AG04449 (cell line): Measurements from ENCODE around the gene CCDC194.

ENCODE experiments used
- CTCF ChIA-PET: fragments of 350-600 bp; formaldehyde crosslinking; extraction: SDS; loops from one replicate; lab custom pipeline; 2021; ENCODE audit warnings: antibody characterized with exemption; lab: Yijun Ruan, JAX
- POLR2A ChIA-PET: fragments of 400-600, 350-600 bp; formaldehyde crosslinking; extraction: SDS; loops from one replicate; lab custom pipeline; 2020; ENCODE audit warnings: antibody characterized with exemption, inconsistent platforms; lab: Yijun Ruan, JAX
- DNase-seq: peaks from one replicate; pipeline ENCODE4 v3.0.0-alpha.2; 2010; ENCODE audit warnings: low read depth, low spot score
- H3K4me3 ChIP-seq: 2 replicates; pipeline ENCODE4 v1.5.1; 2011; ENCODE audit warnings: low read depth, mild to moderate bottlenecking, control low read depth, low read length
- TF ChIP-seq, protein P1 (sequence below): IDR thresholded peaks from one replicate; pipeline ENCODE4 v1.5.1; 2011; ENCODE audit warnings: mild to moderate bottlenecking, moderate library complexity, low read length, control low read depth, inconsistent platforms; ENCODE audit not compliant: insufficient read depth; ENCODE audit errors: missing control alignments

The CCDC194 gene

DNA sequence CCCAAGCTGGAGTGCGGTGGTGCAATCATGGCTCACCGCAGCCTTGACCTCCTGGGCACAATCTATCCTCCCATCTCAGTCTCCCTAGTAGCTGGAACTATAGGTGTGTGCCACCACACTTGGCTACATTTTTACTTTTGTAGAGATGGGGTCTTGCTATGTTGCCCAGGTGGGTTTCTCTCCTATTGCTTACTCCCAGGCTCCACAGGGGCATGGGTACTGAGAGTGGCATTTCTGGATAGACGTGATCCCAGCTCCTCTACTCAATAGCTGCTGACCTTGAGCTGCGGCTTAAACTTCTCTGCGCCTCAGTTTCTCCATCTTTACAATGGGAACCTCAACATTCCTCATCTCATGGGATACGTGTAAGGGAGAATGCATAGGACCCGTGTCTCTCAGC lies 37.4 kb upstream of the CCDC194 start:
- CTCF ChIA-PET: no interaction called here
- H3K4me3 ChIP-seq: no peak overlapping the region
- POLR2A ChIA-PET: no interaction called here
- TF ChIP-seq, protein P1, sequence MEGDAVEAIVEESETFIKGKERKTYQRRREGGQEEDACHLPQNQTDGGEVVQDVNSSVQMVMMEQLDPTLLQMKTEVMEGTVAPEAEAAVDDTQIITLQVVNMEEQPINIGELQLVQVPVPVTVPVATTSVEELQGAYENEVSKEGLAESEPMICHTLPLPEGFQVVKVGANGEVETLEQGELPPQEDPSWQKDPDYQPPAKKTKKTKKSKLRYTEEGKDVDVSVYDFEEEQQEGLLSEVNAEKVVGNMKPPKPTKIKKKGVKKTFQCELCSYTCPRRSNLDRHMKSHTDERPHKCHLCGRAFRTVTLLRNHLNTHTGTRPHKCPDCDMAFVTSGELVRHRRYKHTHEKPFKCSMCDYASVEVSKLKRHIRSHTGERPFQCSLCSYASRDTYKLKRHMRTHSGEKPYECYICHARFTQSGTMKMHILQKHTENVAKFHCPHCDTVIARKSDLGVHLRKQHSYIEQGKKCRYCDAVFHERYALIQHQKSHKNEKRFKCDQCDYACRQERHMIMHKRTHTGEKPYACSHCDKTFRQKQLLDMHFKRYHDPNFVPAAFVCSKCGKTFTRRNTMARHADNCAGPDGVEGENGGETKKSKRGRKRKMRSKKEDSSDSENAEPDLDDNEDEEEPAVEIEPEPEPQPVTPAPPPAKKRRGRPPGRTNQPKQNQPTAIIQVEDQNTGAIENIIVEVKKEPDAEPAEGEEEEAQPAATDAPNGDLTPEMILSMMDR: no peak
- DNase-seq: no peak

DNA sequence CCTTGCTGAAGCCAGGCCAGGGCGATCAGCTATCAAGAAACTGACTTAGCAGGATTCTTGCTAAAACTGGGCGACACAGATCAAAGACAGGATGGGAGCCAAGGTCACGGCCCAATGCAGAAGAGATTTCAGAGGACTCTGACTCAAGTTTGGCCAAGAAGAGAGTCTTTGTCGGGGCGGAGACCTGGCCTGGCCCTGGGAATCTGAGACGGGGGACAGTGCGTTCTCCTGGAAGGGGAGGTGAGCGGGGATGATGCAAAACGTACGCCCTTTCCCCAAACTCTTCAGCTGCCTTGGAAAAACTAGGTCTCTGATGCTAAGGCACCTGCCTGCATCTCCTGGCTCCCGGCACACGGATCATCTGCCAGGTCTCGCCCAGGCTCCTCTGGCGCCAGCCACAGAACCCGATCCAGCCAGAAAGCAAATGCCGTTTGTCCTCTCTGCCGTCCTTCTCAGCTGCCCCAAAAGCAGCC lies 35.7 kb upstream of the CCDC194 start:
- no peak overlapping the region for H3K4me3 ChIP-seq
- POLR2A ChIA-PET: no interaction called here
- DNase-seq: no peak
- TF ChIP-seq, protein P1: no peak
- CTCF ChIA-PET: interaction anchor here (0.8 to 2.2 kb wide), 4 partner anchors 10 to 44 kb away, joined by 3 to 8 read pairs (median 4); partner anchors contain the start of gene MVB12A

DNA sequence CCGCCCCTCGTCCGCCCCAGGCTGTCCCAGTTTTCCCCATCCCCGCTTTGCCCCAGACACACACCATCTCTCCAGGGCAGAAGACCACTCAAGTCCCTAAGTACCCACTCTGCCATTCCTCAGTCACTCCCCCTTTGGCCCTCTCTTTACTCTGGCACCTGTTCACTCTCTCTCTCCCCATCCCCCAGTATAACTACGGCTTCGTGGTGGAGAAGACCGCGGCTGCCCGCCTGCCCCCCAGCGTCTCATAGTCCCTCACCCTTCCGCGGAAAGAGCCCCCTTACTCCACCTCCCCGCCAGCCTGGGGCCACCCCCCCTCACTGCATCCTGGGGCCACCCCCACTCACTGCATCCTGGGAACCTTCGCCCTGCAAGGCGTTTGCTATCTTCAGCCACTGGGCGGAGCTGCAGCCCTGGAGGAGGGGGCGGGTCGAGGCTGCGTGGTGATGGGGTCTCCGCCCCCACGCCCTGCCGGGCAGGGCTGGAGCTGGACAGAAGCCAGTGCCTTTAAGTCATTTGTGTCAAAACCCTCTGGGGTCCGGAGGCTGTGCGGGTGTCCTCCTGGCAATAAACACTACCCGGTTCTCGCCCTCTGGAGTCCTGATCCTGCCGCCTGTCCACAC lies 30.9 kb upstream of the CCDC194 start:
- DNase-seq: no peak
- TF ChIP-seq, protein P1: peak; percentile 61
- CTCF ChIA-PET: interaction anchor here (0.9 to 1.3 kb wide), 3 partner anchors 10 to 429 kb away, joined by 3 to 6 read pairs (median 4); no protein-coding TSS in a partner anchor
- POLR2A ChIA-PET: no interaction called here
- H3K4me3 ChIP-seq: no peak overlapping the region

DNA sequence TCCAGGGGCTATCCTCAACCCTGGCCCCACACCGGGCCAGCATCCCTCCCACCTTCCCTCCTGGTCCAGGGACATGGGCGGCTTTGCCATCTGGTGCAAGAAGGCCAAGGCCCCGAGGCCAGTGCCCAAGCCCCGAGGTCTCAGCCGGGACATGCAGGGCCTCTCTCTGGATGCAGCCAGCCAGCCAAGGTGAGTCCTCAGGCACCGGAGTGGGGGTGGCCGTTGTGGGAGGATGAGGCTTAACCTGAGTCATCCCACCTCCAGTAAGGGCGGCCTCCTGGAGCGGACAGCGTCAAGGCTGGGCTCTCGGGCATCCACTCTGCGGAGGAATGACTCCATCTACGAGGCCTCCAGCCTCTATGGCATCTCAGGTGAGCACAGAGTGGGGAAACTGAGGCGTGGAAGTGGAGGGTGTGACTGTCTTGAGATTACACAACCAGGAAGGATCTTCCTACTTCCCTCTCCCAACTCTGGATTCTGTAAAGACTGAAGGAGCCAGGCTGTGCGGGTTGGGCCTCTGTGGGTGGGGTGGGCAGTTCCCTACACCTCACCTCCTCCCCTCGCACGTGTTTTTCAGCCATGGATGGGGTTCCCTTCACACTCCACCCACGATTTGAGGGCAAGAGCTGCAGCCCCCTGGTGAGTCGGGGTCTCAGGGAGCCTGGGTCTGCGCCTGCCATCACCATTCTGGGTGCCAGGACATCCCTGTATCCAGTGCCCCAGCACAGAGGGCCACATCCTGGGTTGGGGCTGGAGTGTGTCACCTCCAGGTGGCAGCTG lies 29.6 kb upstream of the CCDC194 start:
- CTCF ChIA-PET: no interaction called here
- no peak for DNase-seq
- no peak overlapping the region for H3K4me3 ChIP-seq
- TF ChIP-seq, protein P1: no peak
- POLR2A ChIA-PET: no interaction called here

DNA sequence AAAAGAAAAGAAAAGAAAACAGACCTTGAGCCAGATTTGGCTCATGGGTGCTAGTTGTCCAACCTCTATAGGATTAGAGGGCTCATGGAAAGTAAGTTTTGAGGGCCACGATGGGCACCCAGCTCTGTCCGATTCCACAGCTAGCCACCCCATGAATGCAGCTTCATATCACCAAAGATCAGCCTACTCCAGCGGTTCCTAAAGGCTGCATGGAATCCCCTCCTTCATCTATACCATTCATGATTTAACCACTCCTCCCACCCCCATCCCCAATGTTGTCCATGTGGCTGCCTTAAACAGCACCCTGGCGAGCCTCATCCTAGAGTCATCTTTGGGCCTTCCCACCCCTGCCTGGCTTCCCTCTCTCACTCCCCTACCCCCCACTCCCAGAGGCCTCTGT lies 27.9 kb upstream of the CCDC194 start:
- H3K4me3 ChIP-seq: no peak overlapping the region
- TF ChIP-seq, protein P1: no peak
- ChIA-PET CTCF (interaction anchor here (1.3 to 1.5 kb wide), 2 partner anchors 10 to 32 kb away, joined by 3 to 7 read pairs; no protein-coding TSS in a partner anchor), POLR2A (no interaction called here)
- DNase-seq: no peak

DNA sequence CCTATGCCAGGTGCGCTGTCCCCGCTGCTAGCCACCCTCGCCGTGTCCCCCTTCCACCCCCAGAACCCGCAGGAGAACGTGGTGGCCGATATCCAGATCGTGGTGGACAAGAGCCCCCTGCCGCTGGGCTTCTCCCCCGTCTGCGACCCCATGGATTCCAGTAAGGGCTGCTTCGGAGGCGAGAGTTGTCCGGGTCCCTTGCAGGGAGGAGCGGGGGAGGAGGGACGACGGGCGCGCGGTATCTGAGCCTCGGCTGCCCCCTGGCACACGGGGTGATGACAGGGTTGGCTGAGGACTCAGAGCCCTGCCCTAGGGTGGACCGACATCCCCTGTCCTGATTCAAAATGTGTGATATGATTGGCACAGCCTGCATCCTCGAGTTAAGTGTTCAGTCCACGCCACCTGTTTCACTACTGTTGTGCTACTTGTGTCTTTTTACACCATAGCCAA lies 26.5 kb upstream of the CCDC194 start:
- ChIA-PET POLR2A (no interaction called here), CTCF (interaction anchor here (1.3 kb wide), 1 partner anchor 31 kb away, joined by 7 read pairs; no protein-coding TSS in a partner anchor)
- peak overlapping the region; percentile 82 for H3K4me3 ChIP-seq
- no peak for DNase-seq
- TF ChIP-seq, protein P1: peak; percentile 29
